GM23338 (cell line): ENCODE data around the gene AMY2B. TPM values are rescaled to one million over a fixed set of nuclear protein-coding genes. Genes with fewer than 3 reads are reported as not detected.
"Not testable (repeated sequence)": the region's sequence is repeated elsewhere in the genome, so short reads cannot be mapped to it uniquely, and the experiment has no call there.

Experiments
- ATAC-seq: fragments of 200-7000 bp; cut with Tn5 transposase; 3 replicates; pipeline ENCODE4 v1.9.1; 2020
- DNase-seq: peaks from one replicate; pipeline ENCODE4 v3.0.0-alpha.2; 2015; ENCODE audit warnings: low spot score
- H2AFZ ChIP-seq: fragments of 200-600 bp; sonication (generic); 2 replicates; pipeline ENCODE4 v1.8.0; 2016; ENCODE audit warnings: antibody characterized with exemption, mild to moderate bottlenecking, moderate library complexity
- H3F3A ChIP-seq: fragments of 200-600 bp; sonication (generic); replicated peaks from 2 replicates; pipeline ENCODE4 v1.8.0; 2017; ENCODE audit warnings: antibody characterized with exemption, mixed run types, low read depth
- H3K27ac ChIP-seq: fragments of 200-600 bp; sonication (generic); 2 replicates; pipeline ENCODE4 v1.6.1; 2016; ENCODE audit warnings: low read depth
- H3K27me3 ChIP-seq: fragments of 200-600 bp; sonication (generic); 2 replicates; pipeline ENCODE4 v1.8.0; 2016; ENCODE audit warnings: mild to moderate bottlenecking, mixed run types, moderate library complexity; ENCODE audit not compliant: insufficient read depth
- H3K36me3 ChIP-seq: fragments of 200-600 bp; sonication (generic); 2 replicates; pipeline ENCODE4 v1.8.0; 2016; ENCODE audit warnings: mild to moderate bottlenecking; ENCODE audit not compliant: insufficient read depth
- H3K4me1 ChIP-seq: fragments of 200-600 bp; sonication (generic); 2 replicates; pipeline ENCODE4 v1.8.0; 2016; ENCODE audit warnings: mild to moderate bottlenecking, moderate library complexity; ENCODE audit not compliant: insufficient read depth
- H3K4me2 ChIP-seq: fragments of 200-600 bp; sonication (generic); 2 replicates; pipeline ENCODE4 v1.7.1; 2017; ENCODE audit warnings: mixed run types
- H3K4me3 ChIP-seq: fragments of 200-600 bp; sonication (generic); 2 replicates; pipeline ENCODE4 v1.6.1; 2016; ENCODE audit warnings: mixed run types
- H3K79me2 ChIP-seq: fragments of 200-600 bp; sonication (generic); replicated peaks from 2 replicates; pipeline ENCODE4 v1.8.0; 2017; ENCODE audit warnings: mild to moderate bottlenecking; ENCODE audit not compliant: insufficient read depth
- H3K9me2 ChIP-seq: fragments of 200-600 bp; sonication (generic); 2 replicates; pipeline ENCODE4 v1.8.0; 2017; ENCODE audit not compliant: insufficient read depth
- H4K20me1 ChIP-seq: fragments of 200-600 bp; sonication (generic); replicated peaks from 2 replicates; pipeline ENCODE4 v1.8.0; 2017; ENCODE audit warnings: mild to moderate bottlenecking; ENCODE audit not compliant: insufficient read depth
- H3K27ac Mint-ChIP-seq: 2 replicates; pipeline ENCODE4 v1.8.0; 2020; ENCODE audit warnings: inconsistent platforms, mild to moderate bottlenecking, moderate library complexity, mixed read lengths
- H3K27me3 Mint-ChIP-seq: 3 replicates; pipeline ENCODE4 v1.8.0; 2022; ENCODE audit warnings: low read depth, mild to moderate bottlenecking, moderate library complexity, mixed read lengths, inconsistent platforms; ENCODE audit not compliant: insufficient read depth, poor library complexity
- H3K36me3 Mint-ChIP-seq: 3 replicates; pipeline ENCODE4 v1.8.0; 2021; ENCODE audit warnings: low read depth, mild to moderate bottlenecking, inconsistent platforms, moderate library complexity, mixed read lengths
- H3K4me1 Mint-ChIP-seq: 3 replicates; pipeline ENCODE4 v1.8.0; 2020; ENCODE audit warnings: mild to moderate bottlenecking, inconsistent platforms, mixed read lengths
- H3K4me3 Mint-ChIP-seq: 3 replicates; pipeline ENCODE4 v1.8.0; 2021; ENCODE audit warnings: moderate library complexity, mild to moderate bottlenecking, inconsistent platforms, mixed read lengths
- H3K9me3 Mint-ChIP-seq: 3 replicates; pipeline ENCODE4 v1.8.0; 2020; ENCODE audit warnings: moderate library complexity, mild to moderate bottlenecking, inconsistent platforms, mixed read lengths
- polyA plus RNA-seq: library from polyadenylated mRNA; unstranded; fragments of >200 nt; fragmentation: Nextera tagmentation; extraction: Ambion mirVana; gene quantifications from 2 replicates; pipeline ENCODE4 v1.2.1, GENCODE V29; 2016
- total RNA-seq: library from RNA; depleted of rRNA; stranded (reverse); fragments of >200 nt; shearing (Covaris generic); gene quantifications from 2 replicates; pipeline ENCODE4 v1.2.3, GENCODE V29; 2014; rRNA removed

AMY2B gene
- total and polyA plus RNA-seq, 2 experiments from 2014 or later, result 1.5 to 2.5 TPM

DNA sequence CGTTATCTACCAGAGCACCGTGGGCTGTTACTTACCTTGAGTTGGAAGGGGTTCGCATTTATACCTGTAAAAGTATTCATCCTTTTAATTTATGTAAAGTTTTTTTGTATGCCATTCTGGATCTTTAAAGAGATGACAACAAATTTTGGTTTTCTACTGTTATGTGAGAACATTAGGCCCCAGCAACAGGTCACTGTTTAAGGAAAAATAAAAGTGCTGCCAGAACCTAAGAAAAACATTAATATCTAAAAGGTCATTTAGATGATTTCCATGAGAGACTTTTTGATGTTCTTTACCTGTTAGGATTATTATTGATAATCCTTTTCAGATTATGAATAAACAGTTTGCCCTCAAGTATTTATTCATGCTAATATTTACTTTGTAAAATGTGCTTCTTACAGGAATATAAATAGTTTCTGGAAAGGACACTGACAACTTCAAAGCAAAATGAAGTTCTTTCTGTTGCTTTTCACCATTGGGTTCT lies 45.6 kb downstream of the AMY2B start, which contains the start of gene AMY2A:
TSS of gene AMY2A (plus strand) at position 434 of the 484 bp plus-strand sequence. CDS start at position 448, 14 bp downstream.
- H2AFZ ChIP-seq, H3K9me3 Mint-ChIP-seq, H3K79me2 ChIP-seq, H3K27me3 Mint-ChIP-seq, H3K36me3 Mint-ChIP-seq, H3K4me1 Mint-ChIP-seq, H3K36me3 ChIP-seq, H3K4me2 ChIP-seq, H3K27me3 ChIP-seq, H3K27ac ChIP-seq, H3K4me3 ChIP-seq, H3K4me1 ChIP-seq, H4K20me1 ChIP-seq, H3K4me3 Mint-ChIP-seq, H3F3A ChIP-seq, ATAC-seq, DNase-seq, H3K9me2 ChIP-seq, H3K27ac Mint-ChIP-seq: not testable (repeated sequence)

DNA sequence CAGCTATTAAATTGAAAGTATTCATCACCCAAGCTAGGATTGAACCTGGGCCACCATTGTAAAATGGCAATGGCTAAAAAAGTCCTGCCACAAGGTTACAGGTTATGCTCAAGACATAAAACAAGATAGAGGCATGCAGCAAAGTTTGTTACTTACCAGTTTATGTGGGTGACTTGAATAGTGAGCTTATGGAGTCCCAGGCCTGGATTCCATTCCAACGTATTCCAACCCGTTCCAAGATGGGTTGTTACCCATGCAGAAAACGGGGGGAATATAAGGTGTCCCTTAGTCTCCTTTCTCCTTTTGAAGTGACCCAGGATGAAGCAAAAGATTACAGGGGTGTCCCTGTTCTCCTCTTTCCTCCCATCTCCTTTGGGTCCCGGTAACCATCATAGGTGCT lies 56.0 kb downstream of the AMY2B start:
- not testable (repeated sequence) for H3K9me2 ChIP-seq, H3K4me3 Mint-ChIP-seq, H4K20me1 ChIP-seq, H3K27ac ChIP-seq, H2AFZ ChIP-seq, ATAC-seq, H3K9me3 Mint-ChIP-seq, H3K4me2 ChIP-seq, H3F3A ChIP-seq, H3K79me2 ChIP-seq, H3K27me3 Mint-ChIP-seq, H3K27me3 ChIP-seq, H3K36me3 Mint-ChIP-seq, H3K36me3 ChIP-seq, H3K27ac Mint-ChIP-seq, H3K4me1 Mint-ChIP-seq, DNase-seq, H3K4me1 ChIP-seq, H3K4me3 ChIP-seq

Other genes starting within 250 kb of the AMY2B start
- 10.8 and 13.4 TPM in 2 replicates for gene RNPC3, start 45.9 kb upstream of the AMY2B start, total RNA-seq
- 36.5 and 38.2 TPM in 2 replicates for gene RNPC3, start 45.9 kb upstream of the AMY2B start, polyA plus RNA-seq
- gene AMY2A, start 45.8 kb downstream of the AMY2B start, total RNA-seq, result not detected in 2 replicates
- not detected in 2 replicates for gene AMY2A, start 45.8 kb downstream of the AMY2B start, polyA plus RNA-seq
- not detected in 2 replicates for gene AMY1A, start 84.2 kb downstream of the AMY2B start, total RNA-seq
- gene AMY1A, start 84.2 kb downstream of the AMY2B start, polyA plus RNA-seq, result not detected in 2 replicates
- gene AMY1B, start 124.6 kb downstream of the AMY2B start, total RNA-seq, result not detected in 2 replicates
- not detected in 2 replicates for gene AMY1B, start 124.6 kb downstream of the AMY2B start, polyA plus RNA-seq
- not detected in 2 replicates for gene AMY1C, start 178.3 kb downstream of the AMY2B start, total RNA-seq
- not detected in 2 replicates for gene AMY1C, start 178.3 kb downstream of the AMY2B start, polyA plus RNA-seq